ENCODE results near the gene KCNQ5. TPM values are rescaled to one million over a fixed set of nuclear protein-coding genes. Genes with fewer than 3 reads are reported as not detected.

Gene KCNQ5
- total RNA-seq, 2 experiments from 2014 or later = 2.6 to 3.9 TPM

DNA sequence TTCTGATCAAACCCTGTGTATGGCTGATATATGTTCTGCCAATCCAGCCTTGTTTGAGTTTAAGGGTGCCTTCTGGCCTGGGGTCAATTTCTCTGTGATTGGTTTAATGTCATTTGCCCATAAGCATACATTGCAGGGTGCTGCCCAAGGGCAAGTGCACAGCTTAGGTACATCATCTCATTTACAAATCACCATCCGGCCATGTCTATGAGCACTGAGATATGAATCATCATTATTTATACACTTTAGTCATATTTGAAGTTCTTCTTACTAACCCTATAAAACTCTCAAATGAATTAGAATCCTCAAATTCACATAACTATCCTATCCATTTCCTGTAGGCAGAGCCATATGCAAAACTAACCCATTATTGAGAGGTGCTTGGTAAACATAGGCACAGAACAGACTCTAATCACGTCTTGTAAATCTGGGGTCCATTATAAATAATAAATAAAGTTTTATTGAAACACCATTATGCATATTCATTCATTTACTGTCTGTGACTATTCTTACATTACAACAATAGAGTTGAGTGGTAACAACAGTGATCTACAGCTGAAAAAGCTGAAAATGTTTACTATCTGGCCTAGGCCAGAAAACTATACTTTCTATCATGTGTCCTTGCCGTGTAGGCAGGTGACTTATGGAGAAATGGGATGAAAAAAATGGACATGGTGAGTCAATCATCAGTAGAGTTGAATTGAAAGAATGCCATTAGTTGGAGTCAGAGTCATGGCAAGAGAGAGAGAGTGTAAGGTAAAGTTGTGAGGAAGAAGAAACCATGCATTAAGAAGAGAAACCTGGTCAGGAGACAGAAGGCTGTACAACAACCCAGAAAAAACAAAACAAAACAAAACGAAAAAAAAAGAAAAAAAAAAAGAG, 25.0 kb downstream of the KCNQ5 start:
- Mint-ChIP-seq H3K36me3 (ENCODE audit: low read depth) (no peaks in the 10 kb centered on the region), H3K27ac (no peak overlapping the region), H3K4me1 (peaks cover 3% of the 10 kb centered on the region), H3K27me3 (no peaks in the 10 kb centered on the region), H3K9me3 (no peaks in the 10 kb centered on the region), H3K4me3 (no peak overlapping the region)
- no peak for DNase-seq
- POLR2A ChIA-PET = no interaction called here
- CTCF ChIA-PET = interaction anchor here (0.5 kb wide), 1 partner anchor 964 kb away, joined by 3 read pairs; no protein-coding TSS in a partner anchor

DNA sequence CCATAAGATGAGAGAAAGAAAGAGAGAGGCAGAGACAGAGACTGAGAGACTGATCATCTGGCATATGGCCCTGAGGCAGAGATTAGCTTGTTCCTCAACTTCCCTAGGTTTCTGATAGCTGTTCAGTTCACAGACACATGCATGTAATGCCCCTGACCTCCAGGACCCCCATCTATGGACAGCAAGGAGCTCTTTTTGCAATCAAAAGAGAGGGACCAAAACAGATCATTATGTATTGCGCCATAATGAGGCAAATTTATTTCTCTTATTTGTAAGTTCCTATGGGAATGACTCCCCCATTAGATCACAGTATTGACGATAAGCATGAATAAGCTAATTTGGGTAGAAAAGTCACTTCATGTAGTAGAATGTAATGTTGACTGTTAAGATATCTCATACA, 25.6 kb downstream of the KCNQ5 start:
- peaks cover 3% of the 10 kb centered on the region for H3K4me1 Mint-ChIP-seq
- H3K27ac Mint-ChIP-seq = no peak overlapping the region
- CTCF ChIA-PET = interaction anchor here (0.5 kb wide), 1 partner anchor 963 kb away, joined by 3 read pairs; no protein-coding TSS in a partner anchor
- no peak overlapping the region for H3K4me3 Mint-ChIP-seq
- POLR2A ChIA-PET = no interaction called here
- no peaks in the 10 kb centered on the region for H3K9me3 Mint-ChIP-seq
- H3K36me3 Mint-ChIP-seq (ENCODE audit: low read depth) = no peaks in the 10 kb centered on the region
- H3K27me3 Mint-ChIP-seq = no peaks in the 10 kb centered on the region
- DNase-seq = no peak

DNA sequence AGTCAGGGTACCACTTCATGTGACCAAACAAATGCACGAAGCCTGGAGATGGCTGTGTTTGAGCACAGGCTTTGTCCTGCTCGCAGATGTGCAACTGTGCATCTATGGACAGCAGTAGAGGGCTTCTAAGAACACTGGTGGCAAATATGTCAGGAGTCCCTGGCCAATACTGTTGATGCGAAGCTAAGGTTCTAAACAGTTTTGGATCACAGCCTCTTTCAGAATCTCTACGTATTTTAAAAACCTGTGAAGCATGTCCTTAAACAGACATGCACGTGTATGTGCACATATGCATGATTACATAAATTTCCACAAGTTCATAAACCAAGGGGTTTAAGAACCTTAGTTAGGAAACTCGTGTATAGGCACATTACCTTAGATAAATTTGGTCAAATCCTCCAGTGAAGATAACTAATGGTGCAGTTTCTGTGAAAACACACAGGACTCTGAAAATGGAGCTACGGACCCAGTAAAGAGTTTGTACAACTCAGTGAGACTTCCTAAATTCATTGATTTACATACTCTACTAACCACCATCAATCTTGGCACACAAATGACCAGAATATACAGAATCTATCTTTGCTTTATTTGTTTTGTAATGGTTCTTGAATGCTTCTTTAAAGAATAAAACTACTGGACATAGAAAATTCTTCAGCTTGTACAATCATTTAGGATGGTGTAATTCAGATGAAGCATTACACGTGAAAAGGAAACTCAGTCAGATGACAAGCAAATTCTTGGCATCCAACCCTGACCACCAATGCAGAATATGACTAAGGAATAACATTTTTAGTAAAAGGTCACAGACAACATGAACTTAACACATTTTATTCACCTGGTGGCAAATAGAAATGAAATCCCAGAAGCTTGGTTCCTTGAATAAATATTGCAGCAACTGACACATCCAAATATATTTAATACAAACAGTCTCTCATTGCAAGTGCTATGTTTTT, 27.4 kb downstream of the KCNQ5 start:
- no peaks in the 10 kb centered on the region for H3K36me3 Mint-ChIP-seq (ENCODE audit: low read depth)

DNA sequence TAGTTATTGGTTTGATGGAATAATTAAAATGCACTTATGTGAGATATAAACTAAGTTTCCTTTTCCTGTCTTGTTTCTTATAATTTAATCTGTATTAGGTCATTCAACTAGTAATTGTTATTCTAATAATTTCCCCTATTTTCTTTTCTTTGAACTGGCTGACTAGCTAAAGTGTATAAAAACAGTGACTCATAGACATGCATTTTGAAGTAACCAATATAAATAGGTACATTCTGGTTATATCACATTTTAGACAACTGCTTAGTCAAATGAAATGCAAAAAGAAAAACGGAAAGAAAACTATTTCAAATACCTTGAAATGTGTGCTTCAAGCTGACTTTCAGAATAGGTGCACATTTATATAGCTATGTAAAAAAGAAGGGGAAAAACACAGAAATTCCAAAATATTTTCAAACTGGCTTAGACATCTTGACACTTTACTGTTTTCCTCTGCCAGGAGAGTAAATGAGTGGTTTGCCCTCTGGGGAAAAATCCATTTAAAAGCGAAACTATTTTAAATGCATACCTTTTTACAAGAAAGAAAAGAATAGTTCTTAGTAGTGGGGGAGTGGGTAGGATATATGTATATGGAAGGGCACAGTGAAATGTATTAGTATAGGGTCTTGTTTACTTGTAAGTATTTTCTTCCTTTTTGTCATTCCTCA, 28.3 kb downstream of the KCNQ5 start:
- Mint-ChIP-seq H3K27me3 (no peaks in the 10 kb centered on the region), H3K9me3 (no peaks in the 10 kb centered on the region), H3K27ac (no peak overlapping the region), H3K4me1 (peaks cover 3% of the 10 kb centered on the region), H3K36me3 (ENCODE audit: low read depth) (no peaks in the 10 kb centered on the region), H3K4me3 (no peak overlapping the region)
- POLR2A ChIA-PET = no interaction called here
- CTCF ChIA-PET = no interaction called here
- no peak for DNase-seq

More for the DNA sequence above, 27.4 kb downstream of the KCNQ5 start:
- no peak overlapping the region for H3K27ac Mint-ChIP-seq
- ChIA-PET CTCF (no interaction called here), POLR2A (interaction anchor here (0.6 kb wide), 1 partner anchor 1134 kb away, joined by 3 read pairs; no protein-coding TSS in a partner anchor)
- H3K4me3 Mint-ChIP-seq = no peak overlapping the region
- no peaks in the 10 kb centered on the region for H3K27me3 Mint-ChIP-seq
- H3K4me1 Mint-ChIP-seq = peaks cover 3% of the 10 kb centered on the region
- H3K9me3 Mint-ChIP-seq = no peaks in the 10 kb centered on the region
- DNase-seq = no peak

DNA sequence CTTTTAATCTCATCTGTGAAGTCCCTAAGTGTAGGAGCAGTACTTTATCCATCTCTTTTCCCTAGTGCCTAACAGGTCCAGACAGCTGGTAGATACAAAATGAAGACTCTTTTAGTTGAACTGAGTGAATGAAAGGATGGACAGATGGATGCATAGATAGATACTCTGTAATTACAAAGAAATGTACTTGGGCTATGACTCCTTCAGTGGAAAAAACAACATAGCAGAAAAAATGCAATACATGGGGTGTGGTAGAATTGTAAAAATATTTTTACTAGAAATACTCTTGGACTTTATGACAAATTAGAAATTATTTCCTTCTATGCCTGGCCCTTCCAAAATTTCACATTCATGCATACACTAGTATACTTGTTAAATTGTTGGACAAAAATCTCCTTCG, 29.3 kb downstream of the KCNQ5 start:
- no peak overlapping the region for H3K27ac Mint-ChIP-seq
- H3K4me3 Mint-ChIP-seq = no peak overlapping the region
- no peaks in the 10 kb centered on the region for H3K9me3 Mint-ChIP-seq
- H3K27me3 Mint-ChIP-seq = no peaks in the 10 kb centered on the region
- no peaks in the 10 kb centered on the region for H3K36me3 Mint-ChIP-seq (ENCODE audit: low read depth)
- DNase-seq = no peak
- H3K4me1 Mint-ChIP-seq = peaks cover 3% of the 10 kb centered on the region
- ChIA-PET CTCF (no interaction called here), POLR2A (no interaction called here)

DNA sequence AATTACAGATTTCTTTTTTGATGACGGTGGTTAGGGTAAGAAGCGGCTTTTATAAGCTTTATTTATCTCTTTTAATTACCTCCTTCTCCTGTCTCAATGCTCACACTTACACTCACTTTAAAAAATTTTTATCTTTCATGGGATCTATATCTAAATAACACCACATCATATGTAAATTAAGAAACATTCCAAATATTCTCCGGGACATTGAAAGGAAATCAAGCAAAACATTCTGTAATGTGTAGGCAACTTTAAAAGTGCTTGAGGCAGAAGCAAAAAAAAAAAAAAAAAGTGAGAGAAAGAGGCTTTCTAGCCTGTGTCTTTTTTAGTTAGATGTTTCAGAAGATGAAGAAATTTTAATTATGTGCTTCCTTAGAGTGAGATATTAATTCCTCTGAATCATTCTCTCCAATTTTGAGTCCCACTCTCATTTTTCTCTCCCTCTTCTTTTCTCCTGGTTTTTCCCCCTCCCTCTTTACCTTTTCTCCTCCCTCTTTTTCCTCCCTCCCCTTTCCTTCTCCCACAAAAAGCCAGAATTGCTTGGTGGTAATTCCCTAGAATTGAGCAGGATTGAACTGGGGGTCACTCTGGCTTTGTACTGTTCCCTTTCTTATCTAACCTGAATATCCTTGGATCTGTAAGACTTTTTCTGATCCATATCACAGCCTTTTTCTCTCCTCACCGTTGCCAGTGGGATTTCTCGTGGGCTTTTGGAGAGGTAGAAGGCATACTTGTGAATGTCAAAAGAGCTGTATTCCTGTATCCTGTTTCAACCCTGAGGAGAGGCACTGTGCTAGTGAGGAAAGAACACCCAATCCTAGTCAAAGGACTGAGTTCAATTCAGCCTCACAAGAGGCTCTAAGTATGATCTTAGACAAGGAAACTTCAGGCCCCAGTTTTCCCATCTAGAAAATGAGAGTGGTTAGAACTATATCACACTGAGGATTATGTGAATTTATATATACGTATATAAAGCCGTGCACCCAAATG, 30.4 kb downstream of the KCNQ5 start:
- ChIA-PET POLR2A (no interaction called here), CTCF (no interaction called here)
- H3K4me1 Mint-ChIP-seq = peaks cover 3% of the 10 kb centered on the region

DNA sequence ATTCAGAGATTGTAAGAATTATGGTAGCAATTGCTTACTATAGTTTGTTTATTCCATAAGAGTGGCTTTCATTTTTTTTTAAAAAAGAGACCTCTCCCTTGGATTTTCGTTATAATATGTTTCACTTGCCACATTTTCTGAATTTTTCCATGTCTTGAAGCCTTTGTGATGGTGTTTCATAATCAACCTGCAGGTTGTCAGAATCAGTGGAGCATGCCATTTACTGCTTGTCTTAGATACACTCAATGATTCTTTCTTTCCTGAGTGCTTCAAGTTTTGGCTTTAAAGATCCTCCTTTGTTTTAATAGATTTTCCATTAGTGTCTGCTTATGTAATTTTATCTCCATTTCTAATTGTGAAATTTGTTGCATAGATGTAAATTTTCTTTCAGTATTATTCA, 31.2 kb downstream of the KCNQ5 start:
- ChIA-PET POLR2A (no interaction called here), CTCF (no interaction called here)
- H3K36me3 Mint-ChIP-seq (ENCODE audit: low read depth) = no peaks in the 10 kb centered on the region
- peaks cover 3% of the 10 kb centered on the region for H3K4me1 Mint-ChIP-seq
- H3K4me3 Mint-ChIP-seq = no peak overlapping the region
- DNase-seq = no peak
- H3K27ac Mint-ChIP-seq = no peak overlapping the region
- no peaks in the 10 kb centered on the region for H3K27me3 Mint-ChIP-seq
- H3K9me3 Mint-ChIP-seq = no peaks in the 10 kb centered on the region

More for the DNA sequence above, 30.4 kb downstream of the KCNQ5 start:
- H3K9me3 Mint-ChIP-seq = no peaks in the 10 kb centered on the region
- no peak overlapping the region for H3K27ac Mint-ChIP-seq
- no peaks in the 10 kb centered on the region for H3K36me3 Mint-ChIP-seq (ENCODE audit: low read depth)
- H3K27me3 Mint-ChIP-seq = no peaks in the 10 kb centered on the region
- no peak overlapping the region for H3K4me3 Mint-ChIP-seq
- DNase-seq = no peak

DNA sequence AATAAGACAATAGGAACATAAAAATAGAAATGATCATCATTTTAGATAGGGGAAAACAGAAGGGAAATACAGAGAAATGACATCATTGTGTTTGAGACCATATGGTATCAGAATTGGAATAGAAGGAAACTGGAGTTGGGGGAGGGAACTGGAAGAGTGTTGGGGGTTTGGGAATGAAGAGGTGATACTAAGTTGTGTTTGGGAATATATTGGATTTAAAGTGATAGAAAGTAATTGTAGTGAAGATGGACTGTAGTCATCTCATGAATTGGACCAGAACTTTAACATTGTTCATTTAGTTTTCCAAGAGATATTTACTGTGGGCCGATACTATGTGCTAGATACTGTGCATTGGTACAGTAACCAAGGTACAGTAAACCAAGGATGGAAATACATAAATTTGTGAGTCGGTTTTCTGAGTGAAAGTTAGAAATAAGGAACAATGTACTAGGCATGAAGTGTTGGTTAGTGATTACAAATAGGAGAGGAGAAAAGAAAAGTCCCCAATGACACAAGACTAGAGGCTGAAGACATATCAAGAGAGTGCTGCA, 32.3 kb downstream of the KCNQ5 start:
- DNase-seq = no peak
- CTCF ChIA-PET = no interaction called here
- H3K27me3 Mint-ChIP-seq = no peaks in the 10 kb centered on the region
- H3K4me1 Mint-ChIP-seq = peaks cover 3% of the 10 kb centered on the region
- no peaks in the 10 kb centered on the region for H3K9me3 Mint-ChIP-seq
- H3K27ac Mint-ChIP-seq = no peak overlapping the region
- no peak overlapping the region for H3K4me3 Mint-ChIP-seq
- no peaks in the 10 kb centered on the region for H3K36me3 Mint-ChIP-seq (ENCODE audit: low read depth)
- POLR2A ChIA-PET = no interaction called here

DNA sequence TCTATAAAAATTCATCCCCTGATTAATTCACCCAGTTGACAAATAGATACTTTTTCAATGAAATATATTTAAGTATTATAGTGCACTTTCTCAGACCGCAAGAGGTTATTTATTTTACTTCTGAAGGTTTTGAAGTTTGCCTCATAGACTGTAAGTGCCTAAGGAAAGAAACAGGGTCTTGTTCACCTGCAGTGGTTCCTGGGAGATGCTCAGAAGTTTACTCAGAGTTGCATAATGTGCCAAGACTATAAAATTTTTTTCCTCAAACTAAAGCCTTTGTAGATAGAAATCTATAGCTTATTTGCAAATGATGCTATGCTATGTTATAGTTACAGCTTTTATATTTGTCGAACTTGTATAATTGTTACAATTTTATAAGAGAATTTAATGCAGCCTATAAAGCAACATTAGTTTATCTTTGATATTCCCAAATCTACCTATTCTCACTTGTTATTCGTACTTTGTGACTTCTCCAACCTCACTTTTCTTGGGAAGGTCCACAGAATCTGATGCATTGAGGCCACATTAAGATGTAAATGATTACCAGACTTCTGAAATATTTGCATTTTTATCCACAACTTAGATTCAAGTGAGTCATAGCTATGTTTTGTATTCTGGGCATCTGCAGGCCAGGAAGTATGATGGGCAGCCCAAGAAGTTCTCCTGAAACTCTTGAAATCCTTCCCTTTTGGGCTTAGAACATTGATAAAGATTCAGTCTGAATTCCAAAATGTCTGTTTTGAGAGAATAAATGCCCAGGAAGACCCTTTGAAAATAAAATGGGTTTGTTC, 35.7 kb downstream of the KCNQ5 start:
- Mint-ChIP-seq H3K4me1 (no peaks in the 10 kb centered on the region), H3K27me3 (no peaks in the 10 kb centered on the region), H3K4me3 (no peak overlapping the region), H3K27ac (no peak overlapping the region), H3K36me3 (ENCODE audit: low read depth) (no peaks in the 10 kb centered on the region), H3K9me3 (no peaks in the 10 kb centered on the region)
- no peak for DNase-seq
- POLR2A ChIA-PET = no interaction called here
- CTCF ChIA-PET = no interaction called here

DNA sequence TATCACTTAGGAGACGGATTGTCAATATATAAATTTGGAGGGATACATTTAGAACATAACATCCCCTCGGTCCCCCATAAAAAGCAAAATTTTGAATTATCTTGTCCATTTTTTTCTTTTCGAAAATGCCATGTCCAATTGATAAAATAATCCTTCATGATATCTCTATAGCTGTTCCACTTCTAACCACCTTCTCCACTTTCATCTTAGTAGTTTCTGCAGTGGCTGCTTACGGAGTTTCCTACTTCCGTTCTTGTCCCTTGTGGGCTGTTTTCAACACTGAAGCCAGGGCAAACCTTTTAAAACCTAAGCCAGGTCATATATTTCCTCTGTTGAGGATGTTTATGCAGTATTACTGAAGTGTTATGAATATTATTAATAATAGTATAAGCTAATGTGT, 37.9 kb downstream of the KCNQ5 start:
- Mint-ChIP-seq H3K4me3 (no peak overlapping the region), H3K27me3 (no peaks in the 10 kb centered on the region), H3K4me1 (no peaks in the 10 kb centered on the region), H3K36me3 (ENCODE audit: low read depth) (no peaks in the 10 kb centered on the region), H3K9me3 (no peaks in the 10 kb centered on the region), H3K27ac (no peak overlapping the region)
- CTCF ChIA-PET = no interaction called here
- no peak for DNase-seq
- POLR2A ChIA-PET = no interaction called here

DNA sequence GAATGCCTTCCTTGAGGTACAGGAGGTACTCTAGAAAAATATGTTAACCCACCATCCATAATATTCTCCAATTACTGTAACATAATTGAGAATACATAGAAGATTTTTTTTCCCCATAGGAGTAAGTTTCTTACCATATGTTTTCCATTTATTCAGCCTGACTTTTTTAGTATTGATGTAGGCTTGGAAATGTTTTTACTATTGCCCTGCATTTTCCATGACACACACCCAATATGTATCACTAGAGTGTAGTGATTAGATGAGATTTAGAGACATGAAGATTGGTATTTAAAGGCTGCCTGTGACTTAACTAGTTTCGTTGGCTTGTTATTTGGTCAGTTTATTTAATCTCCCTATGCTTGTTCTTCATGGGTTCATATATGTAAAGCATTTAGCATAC, 39.5 kb downstream of the KCNQ5 start:
- Mint-ChIP-seq H3K4me1 (no peaks in the 10 kb centered on the region), H3K9me3 (no peaks in the 10 kb centered on the region), H3K27ac (no peak overlapping the region), H3K36me3 (ENCODE audit: low read depth) (no peaks in the 10 kb centered on the region), H3K27me3 (no peaks in the 10 kb centered on the region), H3K4me3 (no peak overlapping the region)
- CTCF ChIA-PET = no interaction called here
- POLR2A ChIA-PET = no interaction called here
- DNase-seq = no peak
